Stimulated activated CD8-positive, alpha-beta memory T cell treated with anti-CD3 and anti-CD28 coated beads, Interleukin-7, amount 100 ng/mL, for 4 hours (primary cell): ENCODE results near the gene APOC3.

Source experiments
- DNase-seq, 2 donors: peaks; one replicate each; pipeline ENCODE4 v3.0.0-alpha.2; 2020; ENCODE audit warnings: low read depth in 2 of 2

Gene APOC3

GRCh38 chr11:116804001-116804400 is 25.7 kb upstream of the APOC3 start:
- DNase-seq: no peak

GRCh38 chr11:116807601-116808261 is 22.0 kb upstream of the APOC3 start:
- DNase-seq: no peak

GRCh38 chr11:116808262-116809175 is 21.2 kb upstream of the APOC3 start:
- no peak for DNase-seq

- no peak for DNase-seq
Observed at GRCh38 chr11:116811194-116811593, 18.5 kb upstream of the APOC3 start.

- DNase-seq: no peak
Observed at GRCh38 chr11:116812109-116812508, 17.6 kb upstream of the APOC3 start.

- no peak for DNase-seq
Observed at GRCh38 chr11:116813170-116813569, 16.5 kb upstream of the APOC3 start.

GRCh38 chr11:116813781-116814471 is 15.8 kb upstream of the APOC3 start:
- no peak for DNase-seq

- no peak for DNase-seq
Observed at GRCh38 chr11:116814502-116814901, 15.2 kb upstream of the APOC3 start.

GRCh38 chr11:116819049-116819448 is 10.7 kb upstream of the APOC3 start:
- no peak for DNase-seq

- DNase-seq: no peak
Observed at GRCh38 chr11:116821050-116821918, 8.4 kb upstream of the APOC3 start.

- no peak for DNase-seq
Observed at GRCh38 chr11:116822575-116822974, 7.1 kb upstream of the APOC3 start.

GRCh38 chr11:116823031-116823843 is 6.5 kb upstream of the APOC3 start, which contains the start of gene APOA4:
APOA4 (minus strand) TSS chr11:116823304; CDS start chr11:116823191, 113 bp downstream.
- no peak for DNase-seq

GRCh38 chr11:116825434-116825833 is 4.3 kb upstream of the APOC3 start:
- no peak for DNase-seq

- DNase-seq: no peak
Observed at GRCh38 chr11:116825854-116826750, 3.6 kb upstream of the APOC3 start.

GRCh38 chr11:116826751-116827431 is 2.8 kb upstream of the APOC3 start:
- DNase-seq: no peak

- DNase-seq: no peak
Observed at GRCh38 chr11:116827461-116827860, 2.2 kb upstream of the APOC3 start.

GRCh38 chr11:116828632-116829524 is 829 bp upstream of the APOC3 start:
- DNase-seq: no peak
